A549 (cell line): ENCODE measurements around the gene MTIF3. TPM values are rescaled to one million over a fixed set of nuclear protein-coding genes. Genes with fewer than 3 reads are reported as not detected.

ENCODE experiments used
- ATAC-seq, 2 experiments: fragments of 200-7000 bp in 1 of 2; fragments of >200 bp in 1 of 2; cut with Nextera tagmentation in 1 of 2; cut with Tn5 transposase in 1 of 2; 3 replicates each; pipeline versions ENCODE4 v1.8.0 to v1.9.1; 2018 to 2020; ENCODE audit warnings: mild to moderate bottlenecking in 1 of 2, moderate library complexity in 1 of 2
- CTCF ChIA-PET: fragments of 300-600 bp; sonication (Branson Sonifier 250); formaldehyde crosslinking; extraction: SDS; loops from one replicate; lab custom pipeline; 2021; ENCODE audit warnings: antibody characterized with exemption, inconsistent platforms; lab: Yijun Ruan, JAX
- POLR2A ChIA-PET: fragments of 350-600 bp; formaldehyde crosslinking; extraction: SDS; loops from one replicate; lab custom pipeline; 2021; ENCODE audit warnings: antibody characterized with exemption, inconsistent platforms; lab: Yijun Ruan, JAX
- DNase-seq, 2 experiments: peaks; one replicate each; pipeline versions ENCODE4 v3.0.0 to v3.0.0-alpha.2; 2011 to 2016; ENCODE audit warnings: low read depth in 1 of 2, low spot score in 1 of 2
- FAIRE-seq: peaks from 2 replicates; lab custom pipeline; 2011; peaks lifted over from hg19 to GRCh38; lab: Jason Lieb, UNC
- H3K27ac ChIP-seq, 2 experiments: fragments of >200 bp; sonication (Bioruptor Twin); formaldehyde crosslinking; 3 replicates each; pipeline ENCODE4 v1.5.1; 2016 to 2017
- H3K4me1 ChIP-seq: fragments of >200 bp; sonication (Bioruptor Twin); formaldehyde crosslinking; 3 replicates; pipeline ENCODE4 v1.6.1; 2016
- H3K4me2 ChIP-seq: fragments of >200 bp; sonication (Bioruptor Twin); formaldehyde crosslinking; 3 replicates; pipeline ENCODE4 v1.6.1; 2016
- H3K4me3 ChIP-seq: fragments of >200 bp; sonication (Bioruptor Twin); formaldehyde crosslinking; 3 replicates; pipeline ENCODE4 v1.5.1; 2016
- H3K9me3 ChIP-seq: fragments of >200 bp; sonication (Bioruptor Twin); formaldehyde crosslinking; 3 replicates; pipeline ENCODE4 v1.6.1; 2016
- CHD4 ChIP-seq: fragments of 200-600 bp; sonication (generic); IDR thresholded peaks from 2 replicates; pipeline ENCODE4 v1.6.1; 2016; ENCODE audit warnings: antibody characterized with exemption, mild to moderate bottlenecking, borderline replicate concordance
- CTCF ChIP-seq: fragments of >200 bp; sonication (Bioruptor Twin); formaldehyde crosslinking; IDR thresholded peaks from 3 replicates; pipeline ENCODE4 v1.5.1; 2016
- E2F6 ChIP-seq: IDR thresholded peaks from 2 replicates; pipeline ENCODE4 v1.6.1; 2012; ENCODE audit warnings: low read depth, borderline replicate concordance
- EHF ChIP-seq: fragments of 250-450 bp; sonication (Bioruptor Pico); IDR thresholded peaks from 2 replicates; pipeline ENCODE4 v1.5.0; 2020; ENCODE audit warnings: mild to moderate bottlenecking
- EHMT2 ChIP-seq: fragments of 200-600 bp; sonication (generic); IDR thresholded peaks from 2 replicates; pipeline ENCODE4 v1.6.1; 2016; ENCODE audit warnings: antibody characterized with exemption, low read depth, mild to moderate bottlenecking, moderate library complexity
- ESRRA ChIP-seq: fragments of 150-350 bp; IDR thresholded peaks from 2 replicates; pipeline ENCODE4 v1.6.1; 2014; ENCODE audit warnings: mild to moderate bottlenecking, low read length, borderline replicate concordance
- FOSL2 ChIP-seq, 2 experiments: fragments of 450-650 bp in 1 of 2; fragments of >200 bp in 1 of 2; sonication (Bioruptor Twin) in 1 of 2; formaldehyde crosslinking; IDR thresholded peaks; 2 replicates each; pipeline versions ENCODE4 v1.5.0 to v1.6.1; 2016 to 2020; ENCODE audit warnings: mild to moderate bottlenecking in 1 of 2, moderate library complexity in 1 of 2
- FOXS1 ChIP-seq: fragments of 250-450 bp; sonication (Bioruptor Pico); IDR thresholded peaks from 2 replicates; pipeline ENCODE4 v1.5.0; 2020; ENCODE audit warnings: mild to moderate bottlenecking, moderate library complexity
- HOXB13 ChIP-seq: fragments of 250-450 bp; sonication (Bioruptor Pico); IDR thresholded peaks from 2 replicates; pipeline ENCODE4 v1.5.0; 2020; ENCODE audit warnings: low read depth, mild to moderate bottlenecking, moderate library complexity
- HOXB5 ChIP-seq: fragments of 250-450 bp; sonication (Bioruptor Pico); IDR thresholded peaks from 2 replicates; pipeline ENCODE4 v1.5.0; 2020; ENCODE audit warnings: mild to moderate bottlenecking, moderate library complexity
- JUN ChIP-seq, 2 experiments: fragments of >200 bp; sonication (Bioruptor Twin); formaldehyde crosslinking; IDR thresholded peaks; 2 replicates in 1 of 2; 3 replicates in 1 of 2; pipeline ENCODE4 v1.6.1; 2016 to 2017
- KDM1A ChIP-seq: fragments of 200-600 bp; sonication (generic); IDR thresholded peaks from 2 replicates; pipeline ENCODE4 v1.6.1; 2016; ENCODE audit warnings: low read depth, mild to moderate bottlenecking
- KDM5A ChIP-seq: fragments of 200-600 bp; sonication (generic); IDR thresholded peaks from 2 replicates; pipeline ENCODE4 v1.6.1; 2016; ENCODE audit warnings: antibody characterized with exemption, mild to moderate bottlenecking
- NFE2L2 ChIP-seq: fragments of 150-350 bp; conservative IDR thresholded peaks from 2 replicates; pipeline ENCODE4 v1.6.1; 2014; ENCODE audit warnings: low read length
- PHF8 ChIP-seq: fragments of 200-600 bp; sonication (generic); IDR thresholded peaks from 2 replicates; pipeline ENCODE4 v1.6.1; 2016; ENCODE audit warnings: low read depth, mild to moderate bottlenecking, antibody characterized with exemption, moderate library complexity, borderline replicate concordance
- POLR2A ChIP-seq: IDR thresholded peaks from 2 replicates; pipeline ENCODE4 v1.6.1; 2012; ENCODE audit warnings: mild to moderate bottlenecking, low read length
- POLR2AphosphoS2 ChIP-seq: conservative IDR thresholded peaks from 2 replicates; pipeline ENCODE4 v1.6.1; 2012; ENCODE audit warnings: low read length, improper control_type of control experiment, inconsistent platforms
- RAD21 ChIP-seq, 2 experiments: fragments of >200 bp in 1 of 2; sonication (Bioruptor Twin) in 1 of 2; formaldehyde crosslinking in 1 of 2; IDR thresholded peaks in 1 of 2; conservative IDR thresholded peaks in 1 of 2; 2 replicates in 1 of 2; 3 replicates in 1 of 2; pipeline ENCODE4 v1.6.1; 2012 to 2018; ENCODE audit warnings: inconsistent platforms in 1 of 2
- RARB ChIP-seq: fragments of 250-450 bp; sonication (Bioruptor Pico); IDR thresholded peaks from 2 replicates; pipeline ENCODE4 v1.8.0; 2021; ENCODE audit warnings: mild to moderate bottlenecking, moderate library complexity
- RCOR1 ChIP-seq: fragments of 150-350 bp; IDR thresholded peaks from 2 replicates; pipeline ENCODE4 v1.6.1; 2014; ENCODE audit warnings: antibody characterized with exemption, low read length, low read depth
- SMC3 ChIP-seq: fragments of >200 bp; sonication (Bioruptor Twin); formaldehyde crosslinking; IDR thresholded peaks from 3 replicates; pipeline ENCODE4 v1.6.1; 2018; ENCODE audit warnings: inconsistent platforms
- SREBF2 ChIP-seq: fragments of 450-650 bp; IDR thresholded peaks from 2 replicates; pipeline ENCODE4 v1.6.1; 2014; ENCODE audit warnings: mild to moderate bottlenecking, moderate library complexity
- WGBS: methylation state at CpG from one replicate; pipeline ENCODE4 v1.1.6; 2017; ENCODE audit errors: missing lambda C conversion rate; 5-methylcytosine and 5-hydroxymethylcytosine counted together
- polyA plus RNA-seq, 4 experiments: library from polyadenylated mRNA; depleted of rRNA in 3 of 4; stranded (reverse); fragments of >200 nt; fragmentation: RNase III in 1 of 4; extraction: RNeasy Plus Mini Kit Qiagen cat#74134 plus additional on column Dnase treatment in 1 of 4; gene quantifications; 2 replicates in 3 of 4; 3 replicates in 1 of 4; pipeline ENCODE4 v1.2.3, GENCODE V29; 2011 to 2017

Gene MTIF3
- polyA plus RNA-seq, 2 of the 4 experiments (the other 2 are of a cell fraction), result 31.7 to 61.8 TPM

GRCh38 chr13:27427641-27428040 is 22.7 kb downstream of the MTIF3 start:
- CTCF ChIA-PET, result interaction anchor here (1.1 to 5.3 kb wide), 5 partner anchors 44 to 526 kb away, joined by 3 to 28 read pairs (median 5); no protein-coding TSS in a partner anchor
- TF ChIP-seq RCOR1, result no peak
- TF ChIP-seq RARB (CRISPR knock-in tag), result no peak
- no peak for TF ChIP-seq NFE2L2
- no peak for TF ChIP-seq POLR2A

GRCh38 chr13:27425918-27426630 is 24.3 kb downstream of the MTIF3 start:
- Histone ChIP-seq H3K27ac (peak overlapping the region; percentile 86 to 97), H3K4me2 (peak overlapping the region; percentile 96), H3K4me3 (peak overlapping the region; percentile 67), H3K4me1 (peaks cover 17% of the 10 kb centered on the region), H3K9me3 (no peaks in the 10 kb centered on the region)
- 8% methylated on average over 17 of the region's 17 CpGs for WGBS
- DNase-seq (peak; percentile 51 to 80), ATAC-seq (peak; percentile 87 to 89), FAIRE-seq (no peak)
- CTCF ChIA-PET, result interaction anchor here (0.6 to 5.3 kb wide), 16 partner anchors 14 to 560 kb away, joined by 3 to 28 read pairs (median 4); no protein-coding TSS in a partner anchor
- POLR2A ChIA-PET, result interaction anchor here (1.0 to 1.1 kb wide), 2 partner anchors 24 to 535 kb away, joined by 4 to 5 read pairs; partner anchors contain the start of gene MTIF3
- TF ChIP-seq CTCF (peak; percentile 37; the same call in 2 of the 3 replicates), SMC3 (peak; percentile 39; the same call in 2 of the 3 replicates), RAD21 (conservative IDR thresholded peaks at IDR 0.05 in 1 of 2, IDR thresholded peaks at IDR 0.05 in 1 of 2) (peak in 1 of 2 experiments; percentile 21; a peak in 1 of 5 replicates), FOSL2 (IDR thresholded peaks at IDR 0.05) (peak; percentile 33; the same call in 1 of the 2 replicates), FOSL2 (CRISPR knock-in tag; IDR thresholded peaks at IDR 0.05) (peak; percentile 87), FOXS1 (CRISPR knock-in tag) (no peak), SREBF2 (no peak)

More at GRCh38 chr13:27427641-27428040, 22.7 kb downstream of the MTIF3 start:
- FAIRE-seq (no peak), ATAC-seq (no peak), DNase-seq (no peak)
- WGBS, result 79% methylated on average over 2 of the region's 2 CpGs
- no peak overlapping the region for H3K4me3 ChIP-seq
- no peak overlapping the region for H3K27ac ChIP-seq
- H3K4me2 ChIP-seq, result no peak overlapping the region
- H3K4me1 ChIP-seq, result peaks cover 17% of the 10 kb centered on the region
- no peaks in the 10 kb centered on the region for H3K9me3 ChIP-seq
- POLR2A ChIA-PET, result interaction anchor here (1.8 kb wide), 1 partner anchor 22 kb away, joined by 5 read pairs; the partner anchor contains the start of gene MTIF3

GRCh38 chr13:27425158-27425917 is 25.0 kb downstream of the MTIF3 start:
- Histone ChIP-seq H3K9me3 (no peaks in the 10 kb centered on the region), H3K4me3 (peak overlapping the region; percentile 67), H3K4me1 (peaks cover 17% of the 10 kb centered on the region), H3K4me2 (peak overlapping the region; percentile 96), H3K27ac (peak overlapping the region; percentile 86 to 97)
- ATAC-seq (peak in 1 of 2 experiments; percentile 10; a peak in 3 of 6 replicates), DNase-seq (no peak), FAIRE-seq (no peak)
- 45% methylated on average over 9 of the region's 13 CpGs for WGBS
- POLR2A ChIA-PET, result interaction anchor here (1.0 to 1.6 kb wide), 2 partner anchors 25 to 536 kb away, joined by 4 to 5 read pairs (median 5); partner anchors contain the start of gene MTIF3
- TF ChIP-seq KDM1A, result no peak
- no peak for TF ChIP-seq HOXB5 (CRISPR knock-in tag)
- no peak for TF ChIP-seq CHD4
- TF ChIP-seq ESRRA, result no peak
- no peak for TF ChIP-seq JUN (IDR thresholded peaks at IDR 0.05)
- no peak for TF ChIP-seq EHMT2
- no peak for TF ChIP-seq PHF8
- TF ChIP-seq KDM5A, result no peak
- no peak for TF ChIP-seq EHF
- TF ChIP-seq POLR2AphosphoS2, result no peak
- TF ChIP-seq HOXB13 (CRISPR knock-in tag), result no peak
- TF ChIP-seq E2F6, result no peak
- no peak for TF ChIP-seq FOXS1 (CRISPR knock-in tag)
- CTCF ChIA-PET, result interaction anchor here (0.6 to 5.3 kb wide), 16 partner anchors 11 to 560 kb away, joined by 3 to 28 read pairs (median 4); no protein-coding TSS in a partner anchor
